HG03280 (cell line): ENCODE data around the gene KRTAP10-8.
"Not testable (repeated sequence)": the region's sequence is repeated elsewhere in the genome, so short reads cannot be mapped to it uniquely, and the experiment has no call there.

Source experiments
- ATAC-seq: cut with Tn5 transposase; IDR thresholded peaks from one replicate; pipeline ENCODE4 v1.9.1; 2021; ENCODE audit warnings: mild to moderate bottlenecking, moderate library complexity; ENCODE audit not compliant: unreplicated experiment

KRTAP10-8 gene

GRCh38 chr21:44598061-44598460 lies 13.8 kb upstream of the KRTAP10-8 start:
- ATAC-seq: no peak

- no peak for ATAC-seq
Observed at GRCh38 chr21:44599264-44600029, 12.4 kb upstream of the KRTAP10-8 start.

GRCh38 chr21:44600118-44600978 lies 11.5 kb upstream of the KRTAP10-8 start, which contains the start of gene KRTAP10-7:
Gene KRTAP10-7, plus strand, starts transcription at chr21:44600597. Its CDS starts 25 bp downstream, at chr21:44600622.
- not testable (repeated sequence) for ATAC-seq

GRCh38 chr21:44601091-44601490 lies 10.8 kb upstream of the KRTAP10-8 start:
- not testable (repeated sequence) for ATAC-seq

- no peak for ATAC-seq
Observed at GRCh38 chr21:44601596-44602462, 10.1 kb upstream of the KRTAP10-8 start.

- ATAC-seq: no peak
Observed at GRCh38 chr21:44602463-44602850, 9.4 kb upstream of the KRTAP10-8 start.

- ATAC-seq: no peak
Observed at GRCh38 chr21:44603109-44603875, 8.6 kb upstream of the KRTAP10-8 start.

- ATAC-seq: no peak
Observed at GRCh38 chr21:44603911-44604310, 8.0 kb upstream of the KRTAP10-8 start.

- no peak for ATAC-seq
Observed at GRCh38 chr21:44606495-44606894, 5.4 kb upstream of the KRTAP10-8 start.

- ATAC-seq: no peak
Observed at GRCh38 chr21:44609193-44609592, 2.7 kb upstream of the KRTAP10-8 start.

- ATAC-seq: not testable (repeated sequence)
Observed at GRCh38 chr21:44610157-44610843, 1.6 kb upstream of the KRTAP10-8 start.

- no peak for ATAC-seq
Observed at GRCh38 chr21:44611551-44611950, 328 bp upstream of the KRTAP10-8 start.

- no peak for ATAC-seq
Observed at GRCh38 chr21:44612669-44613229, 870 bp downstream of the KRTAP10-8 start.

- ATAC-seq: no peak
Observed at GRCh38 chr21:44613386-44614155, 1.7 kb downstream of the KRTAP10-8 start.

GRCh38 chr21:44614161-44614631 lies 2.3 kb downstream of the KRTAP10-8 start:
- ATAC-seq: no peak

GRCh38 chr21:44614961-44615391 lies 3.1 kb downstream of the KRTAP10-8 start:
- ATAC-seq: no peak

- ATAC-seq: no peak
Observed at GRCh38 chr21:44615466-44615865, 3.6 kb downstream of the KRTAP10-8 start.

GRCh38 chr21:44615911-44616590 lies 4.2 kb downstream of the KRTAP10-8 start:
- no peak for ATAC-seq
